GM19099 (cell line): ENCODE measurements around the gene JAM3.

Experiments used
- POLR2A ChIP-seq: IDR thresholded peaks from 3 replicates; pipeline ENCODE4 v1.6.1; 2011; ENCODE audit warnings: low read depth; ENCODE audit not compliant: insufficient read length; ENCODE audit errors: extremely low read depth

JAM3 gene

DNA sequence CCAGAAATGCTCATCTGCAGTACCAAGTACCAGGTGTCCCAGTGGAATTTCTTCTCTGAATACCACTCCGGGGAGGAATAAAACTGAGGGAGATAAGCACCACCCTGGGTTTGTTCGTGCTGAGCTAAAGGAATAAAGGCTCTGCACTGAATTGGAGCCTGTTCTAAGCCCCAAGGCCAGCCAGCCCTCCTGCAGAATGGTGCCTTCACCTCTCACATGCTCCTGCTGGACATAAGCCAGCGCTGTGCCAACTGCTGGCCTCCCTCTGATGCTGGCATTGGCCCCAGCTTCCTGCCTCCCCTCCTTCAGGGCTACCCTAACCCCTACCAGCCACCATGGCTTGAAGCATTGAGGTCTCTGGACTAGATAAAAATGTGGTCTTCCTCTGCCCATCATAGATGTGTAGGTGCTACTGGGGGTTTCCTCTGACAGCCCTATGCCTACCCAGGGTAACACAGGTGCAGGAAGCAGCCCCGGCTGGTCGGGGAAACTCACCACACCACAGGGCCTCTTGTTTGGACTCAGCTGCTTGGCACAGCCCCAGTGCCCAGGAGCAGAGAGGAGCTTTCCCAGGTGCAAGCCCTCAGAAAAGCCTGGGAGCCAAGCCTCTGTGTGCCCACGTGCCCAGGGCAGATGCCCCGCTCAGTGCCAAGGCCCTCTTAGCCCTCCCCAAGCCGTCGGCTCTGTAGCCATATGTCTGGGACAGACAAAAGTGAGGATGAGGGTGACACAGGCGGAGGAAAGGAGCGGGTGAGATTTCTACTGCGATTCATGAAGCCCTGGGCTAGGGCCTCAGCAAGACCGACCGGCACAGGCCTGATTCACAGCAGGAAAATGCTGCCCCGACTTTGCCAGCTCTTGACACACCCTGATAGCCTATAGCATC lies 34.1 kb upstream of the JAM3 start:
- no peak for TF ChIP-seq POLR2A

DNA sequence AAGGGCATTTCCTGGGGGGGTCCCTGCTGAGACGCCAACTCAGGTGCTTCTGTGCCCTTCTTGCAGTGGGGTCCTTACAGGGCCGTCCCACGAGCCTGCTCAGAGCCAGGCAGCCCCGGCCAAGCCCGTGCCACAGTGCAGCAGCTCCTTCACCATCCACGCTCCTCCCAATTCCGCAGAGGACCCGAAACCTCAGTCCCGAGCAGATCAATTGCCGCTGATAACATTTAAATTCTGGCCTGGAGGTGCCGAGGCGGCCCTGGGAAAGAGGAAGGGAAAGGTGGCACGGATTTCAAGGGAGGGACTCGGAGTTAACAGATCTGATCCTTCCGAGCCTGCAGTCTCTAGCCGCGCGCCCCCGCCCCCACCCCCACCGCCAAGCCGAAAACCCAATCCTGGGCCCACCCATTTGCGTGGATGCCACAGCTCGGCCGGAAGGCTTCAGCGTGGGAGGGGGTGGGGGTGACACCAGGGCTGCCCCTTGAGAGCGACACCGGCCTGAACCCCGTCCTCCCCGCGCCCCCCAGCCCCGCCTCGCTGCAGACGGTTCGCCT lies 32.3 kb upstream of the JAM3 start:
- TF ChIP-seq POLR2A: no peak

DNA sequence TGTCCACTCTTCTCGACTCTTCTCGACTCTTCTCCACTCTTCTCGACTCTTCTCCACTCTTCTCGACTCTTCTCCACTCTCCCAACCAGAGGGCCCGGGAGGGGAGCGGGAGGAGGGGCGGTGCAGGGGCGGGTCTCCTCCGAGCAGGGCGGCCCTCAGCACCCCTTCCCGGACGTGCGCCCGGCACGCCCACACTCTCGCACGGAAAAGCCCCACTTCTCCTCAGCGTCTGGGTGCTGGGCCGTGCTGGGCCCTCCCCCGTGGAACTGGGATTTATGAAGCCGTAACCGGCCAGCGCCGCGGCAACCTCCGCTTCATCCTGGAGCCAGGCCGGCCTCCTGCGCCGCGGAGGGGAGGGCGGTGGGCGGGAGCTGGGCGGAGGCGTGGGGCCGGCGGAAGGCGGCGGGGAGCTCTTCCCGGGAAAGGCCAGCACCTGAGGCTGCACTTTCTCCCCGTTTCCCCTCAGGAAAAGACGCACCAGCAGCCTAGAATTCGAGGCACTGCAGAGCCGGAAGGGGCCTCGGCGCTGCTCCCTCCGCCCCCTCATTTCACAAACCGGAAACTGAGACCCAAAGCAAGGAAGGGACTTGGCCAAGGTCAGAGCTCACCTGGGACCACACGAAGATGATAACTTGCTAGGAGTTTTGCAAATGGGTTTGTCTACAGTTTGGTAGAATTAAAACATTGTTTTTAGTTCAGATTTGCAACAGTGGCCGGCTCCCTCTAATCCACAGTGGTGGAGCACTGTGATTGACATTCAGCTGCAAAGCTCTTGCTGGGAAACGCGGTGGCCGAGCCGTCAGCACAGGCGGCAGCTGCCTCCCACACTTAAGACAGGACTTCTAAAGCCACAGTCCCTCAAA lies 31.6 kb upstream of the JAM3 start:
- no peak for TF ChIP-seq POLR2A

DNA sequence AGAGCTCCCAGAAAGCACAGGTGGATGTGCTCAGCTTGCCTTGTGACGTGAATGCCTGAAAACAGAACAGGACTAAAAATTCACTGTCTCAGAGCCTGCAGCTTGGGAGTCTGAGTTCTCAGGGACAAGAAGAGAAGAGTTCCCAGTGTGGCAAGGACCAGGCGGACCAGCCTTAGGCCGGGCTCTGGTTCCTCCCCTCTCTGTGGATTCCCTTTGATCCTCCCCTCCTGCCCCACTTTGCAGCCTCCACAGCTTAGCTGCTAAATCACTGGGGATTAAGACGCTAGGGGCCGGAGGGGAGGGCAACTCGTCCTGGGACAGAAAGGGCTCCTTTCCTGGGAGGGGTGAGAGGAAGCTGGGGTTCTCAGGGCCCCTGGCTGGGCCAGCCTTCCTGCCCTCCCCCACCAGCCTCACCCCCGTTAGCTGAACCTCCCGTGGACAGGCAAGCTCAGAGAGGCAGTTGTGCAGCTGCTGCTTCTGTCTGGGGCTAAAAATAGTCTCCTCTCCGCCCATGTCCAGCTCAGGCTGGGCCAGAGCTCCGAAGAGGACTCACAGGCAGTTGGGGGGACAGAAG lies 29.9 kb upstream of the JAM3 start:
- TF ChIP-seq POLR2A: no peak

DNA sequence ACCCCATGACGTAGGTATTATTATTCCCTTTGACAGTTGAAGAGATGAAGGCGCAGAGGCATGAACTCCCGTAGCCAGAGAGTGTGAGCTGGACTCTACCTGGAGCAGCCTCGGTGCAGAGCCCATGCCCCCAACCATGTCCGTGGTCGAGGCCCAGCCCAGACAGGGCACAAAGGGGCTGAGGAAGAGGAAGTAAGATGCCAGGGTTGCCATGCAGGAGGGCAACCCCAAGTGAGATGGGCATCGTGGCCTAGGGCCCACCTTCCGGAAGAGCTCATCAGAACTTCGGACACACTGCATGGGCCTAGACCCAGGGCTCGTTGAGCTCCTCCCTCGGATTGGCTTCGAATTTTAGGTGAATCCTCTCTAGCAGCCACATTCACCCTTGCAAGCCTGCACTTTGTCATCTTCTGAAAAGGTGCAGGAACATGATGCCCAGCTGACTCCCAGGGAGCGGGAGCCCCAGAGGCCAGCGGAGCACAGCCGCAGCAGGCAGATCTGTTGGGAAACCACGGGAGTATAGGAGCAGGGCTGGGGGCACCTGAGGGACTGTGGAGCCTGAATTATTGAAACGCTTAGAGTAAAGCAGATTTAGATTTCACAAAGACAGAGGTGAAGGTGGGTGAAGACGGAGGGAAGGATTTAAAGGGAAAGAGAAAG lies 29.0 kb upstream of the JAM3 start:
- no peak for TF ChIP-seq POLR2A

DNA sequence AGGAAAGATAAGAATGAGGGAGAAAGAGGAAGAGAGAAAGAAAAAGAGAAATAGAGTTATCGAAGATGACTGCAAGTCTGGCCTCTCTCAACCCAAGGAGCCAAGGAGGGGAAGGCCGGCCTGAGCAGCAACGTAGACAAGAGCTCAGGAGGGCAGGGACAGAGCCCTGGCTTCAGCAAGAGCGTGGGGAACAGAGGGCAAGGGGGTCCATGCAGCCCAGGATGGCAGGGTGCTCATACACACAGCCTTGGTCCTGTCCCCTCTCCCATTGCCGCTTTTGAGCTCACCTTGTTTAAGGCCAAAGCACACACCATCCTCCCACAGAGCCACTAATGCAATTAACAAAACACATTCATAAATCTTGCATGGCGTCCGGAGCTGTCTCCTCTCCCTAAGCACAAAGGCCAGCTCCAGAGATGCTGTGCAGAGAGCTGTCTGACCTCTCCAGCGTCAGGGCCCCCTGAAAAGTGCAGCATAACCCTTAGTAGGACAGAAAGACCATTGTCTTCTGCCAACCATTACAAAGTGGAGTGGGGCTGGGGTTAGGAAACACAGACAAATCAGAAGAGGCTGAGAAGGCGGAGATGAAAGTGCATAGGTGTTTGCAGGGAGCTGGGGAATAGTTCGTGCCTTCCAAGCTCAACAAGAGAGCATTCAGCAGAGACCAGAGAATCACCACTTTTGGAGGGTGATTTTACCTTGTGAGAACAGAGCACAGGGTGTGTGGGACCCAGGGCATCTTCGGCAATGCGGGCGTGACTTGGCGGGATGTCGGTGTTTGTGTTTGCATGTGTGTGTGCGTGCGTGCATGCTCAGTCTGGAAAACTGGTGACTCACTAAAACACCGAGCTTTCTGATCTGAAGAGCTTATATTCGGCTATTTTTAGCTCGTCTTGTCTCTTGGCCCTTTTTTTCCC lies 28.2 kb upstream of the JAM3 start:
- TF ChIP-seq POLR2A: no peak

DNA sequence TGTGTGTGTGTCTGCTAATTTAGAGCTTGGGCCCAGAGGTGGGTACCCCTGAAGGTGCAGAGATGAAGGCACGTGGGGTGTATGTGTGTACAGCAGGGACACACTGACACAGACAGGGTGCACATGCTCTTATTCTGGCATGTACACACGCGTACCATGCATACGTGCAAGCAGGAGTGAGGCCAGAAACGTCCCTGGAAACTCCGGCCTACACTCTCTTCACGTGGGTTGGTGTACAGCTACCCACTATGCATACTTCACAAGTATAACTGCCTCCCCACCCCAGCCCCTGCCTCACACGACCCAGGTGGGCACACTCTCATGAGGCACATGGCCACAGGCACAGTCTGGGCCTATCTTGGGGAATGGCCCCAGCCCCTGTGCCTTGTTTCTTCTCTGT lies 27.5 kb upstream of the JAM3 start:
- no peak for TF ChIP-seq POLR2A

DNA sequence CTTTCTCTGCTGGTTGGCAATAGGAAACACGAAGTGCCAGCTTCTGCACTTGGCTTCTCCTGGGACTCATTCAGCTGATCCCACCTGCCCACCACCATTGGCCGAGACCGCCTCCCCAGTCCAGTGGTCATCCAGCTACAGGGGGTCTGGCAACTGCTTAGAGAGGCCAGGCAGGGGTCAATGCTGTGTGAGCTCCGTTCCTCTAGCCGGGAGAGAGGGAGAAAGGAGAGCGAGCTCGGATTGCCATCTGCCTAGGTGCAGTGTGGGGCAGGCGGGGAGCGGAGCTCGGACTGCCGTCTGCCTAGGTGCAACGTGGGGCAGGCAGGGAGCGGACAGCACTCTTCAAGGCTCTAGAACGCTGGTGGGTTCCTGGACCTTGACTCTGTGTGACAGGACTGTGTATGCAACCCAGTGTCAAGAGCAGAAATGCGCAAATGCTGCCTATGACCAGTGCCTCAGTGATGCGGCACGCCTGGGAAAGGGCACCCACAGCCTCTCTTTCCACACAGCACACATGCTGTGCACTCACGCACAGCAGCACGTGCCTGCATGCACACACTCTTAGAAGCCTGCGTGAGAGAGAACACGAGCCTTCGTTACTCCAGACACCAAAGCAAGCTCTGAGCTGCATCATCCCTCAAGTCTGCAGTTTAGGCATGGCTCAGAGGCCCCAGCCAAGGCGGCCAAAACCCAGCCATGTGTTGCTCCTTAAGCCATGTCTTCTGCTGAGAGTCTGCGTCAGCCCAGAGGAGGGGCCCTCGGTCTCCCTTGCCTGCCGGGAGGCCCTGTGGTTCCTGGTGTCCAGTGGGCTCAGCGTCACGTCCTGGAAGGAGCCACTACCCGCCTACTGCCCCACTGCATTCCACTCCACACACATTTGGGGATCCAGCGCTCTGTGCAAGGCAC lies 26.8 kb upstream of the JAM3 start:
- no peak for TF ChIP-seq POLR2A

DNA sequence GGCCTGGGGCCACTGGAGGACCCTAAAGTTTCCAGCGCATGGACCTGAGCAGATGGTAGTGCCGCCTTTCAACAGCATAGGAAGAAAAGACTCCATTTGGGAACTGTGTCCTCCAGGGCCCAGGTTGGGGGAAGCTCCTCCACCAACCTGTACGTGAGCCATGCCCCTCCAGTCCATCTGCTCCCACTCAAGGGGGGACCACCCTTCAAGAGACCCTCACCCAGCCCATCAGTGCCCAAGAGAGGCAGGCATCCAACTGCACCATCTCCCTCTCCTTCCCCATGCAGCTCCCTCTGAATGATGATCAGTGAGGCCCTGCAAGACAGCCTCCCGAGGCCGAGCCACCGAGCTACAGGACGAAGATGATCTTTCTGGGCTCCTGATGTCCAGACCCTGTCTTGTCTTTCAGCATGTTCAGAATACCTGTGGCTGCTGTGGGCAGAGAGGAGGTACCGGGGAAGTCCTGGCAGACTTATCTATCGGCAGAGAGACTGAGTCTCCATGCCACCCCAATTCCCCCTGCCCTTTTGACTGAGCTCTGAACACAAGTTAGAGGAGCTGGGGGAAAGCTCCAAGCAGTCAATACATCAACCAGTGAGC lies 25.0 kb upstream of the JAM3 start:
- no peak for TF ChIP-seq POLR2A

DNA sequence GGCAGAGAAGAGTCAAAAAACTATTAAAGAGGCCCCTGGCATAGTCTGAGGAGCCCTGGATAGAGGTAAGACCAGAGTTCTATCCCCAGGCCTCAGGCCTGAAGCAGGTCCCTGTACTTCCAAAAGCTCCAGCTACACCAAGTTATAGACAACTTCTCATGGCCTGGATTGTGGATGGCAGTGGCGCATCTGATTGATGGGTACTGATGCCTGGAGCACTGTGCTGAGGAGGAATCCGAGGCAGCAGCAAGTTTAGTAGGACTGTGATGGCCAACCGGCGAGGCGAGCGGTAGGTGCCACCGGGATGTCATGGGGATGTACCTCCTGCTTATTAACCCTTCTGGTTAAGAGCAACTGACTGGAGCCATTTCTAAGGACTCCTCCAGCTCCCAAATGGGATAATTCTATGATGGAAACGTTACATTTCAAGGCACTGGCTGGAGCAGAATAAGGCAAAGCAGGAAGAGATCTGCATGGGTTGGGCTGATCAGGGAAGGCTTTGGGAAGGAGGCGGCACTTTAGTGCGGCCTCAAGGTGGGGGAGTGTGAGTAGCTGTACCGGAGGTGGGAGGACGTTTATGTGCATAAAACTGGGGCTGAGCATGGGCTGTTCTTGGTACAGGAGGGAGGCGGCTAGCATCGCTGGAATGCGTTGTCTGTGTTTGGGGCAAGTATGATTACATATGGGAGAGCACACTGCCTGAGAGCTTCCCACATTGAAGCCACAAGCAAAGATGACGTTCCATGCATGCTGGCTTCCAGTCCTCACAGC lies 24.2 kb upstream of the JAM3 start:
- no peak for TF ChIP-seq POLR2A

DNA sequence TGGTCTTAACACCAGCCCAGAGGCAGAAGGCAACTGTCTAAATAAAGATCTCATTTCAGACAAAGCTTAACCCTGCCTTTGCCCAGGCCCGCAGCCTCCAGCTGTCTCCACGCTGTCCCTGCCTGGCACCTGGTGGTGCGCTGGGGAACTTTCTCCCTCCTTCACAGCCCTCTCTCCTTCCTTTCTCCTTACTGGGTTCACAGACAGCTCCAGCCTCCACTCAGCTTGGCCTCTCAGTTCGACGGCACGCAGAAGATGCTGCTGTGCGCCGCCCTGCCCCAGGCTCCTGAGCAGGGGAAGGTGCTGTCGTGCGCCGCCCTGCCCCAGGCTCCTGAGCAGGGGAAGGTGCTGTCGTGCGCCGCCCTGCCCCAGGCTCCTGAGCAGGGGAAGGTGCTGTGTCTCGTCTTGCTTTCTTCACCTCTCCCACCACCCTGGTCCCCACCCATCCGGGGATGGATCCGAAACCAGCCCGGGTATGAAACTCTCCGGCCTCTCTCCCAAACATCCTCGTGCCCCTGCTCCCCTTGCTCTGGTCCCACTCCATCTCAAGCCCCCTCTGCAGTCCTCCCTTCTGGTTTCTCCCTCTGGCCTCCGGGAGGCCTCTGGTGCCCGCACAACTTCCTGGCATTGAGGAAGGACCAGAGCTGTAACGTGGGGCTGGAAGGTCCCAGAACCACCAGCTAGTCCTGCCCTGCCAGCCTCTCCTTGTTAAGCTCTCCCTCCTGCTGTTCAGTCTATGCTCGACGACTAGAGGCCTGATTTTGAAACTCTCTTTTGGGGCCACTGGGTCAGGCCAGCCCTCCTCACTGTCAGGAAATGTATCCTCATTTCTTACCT lies 22.9 kb upstream of the JAM3 start:
- no peak for TF ChIP-seq POLR2A
